PFSK-1 (cell line): ENCODE data around the gene GAPT.

Source experiments
- POLR2AphosphoS5 ChIP-seq: IDR thresholded peaks from 2 replicates; pipeline ENCODE4 v1.6.1; 2012; ENCODE audit warnings: low read depth, mild to moderate bottlenecking, control low read depth, low read length, moderate library complexity
- SIN3A ChIP-seq: IDR thresholded peaks from 2 replicates; pipeline ENCODE4 v1.6.1; 2012; ENCODE audit warnings: mild to moderate bottlenecking, low read length, moderate library complexity, borderline replicate concordance; ENCODE audit not compliant: insufficient read depth
- TAF1 ChIP-seq: IDR thresholded peaks from 2 replicates; pipeline ENCODE4 v1.6.1; 2012; ENCODE audit warnings: low read length, control low read depth, borderline replicate concordance; ENCODE audit not compliant: insufficient read depth

DNA sequence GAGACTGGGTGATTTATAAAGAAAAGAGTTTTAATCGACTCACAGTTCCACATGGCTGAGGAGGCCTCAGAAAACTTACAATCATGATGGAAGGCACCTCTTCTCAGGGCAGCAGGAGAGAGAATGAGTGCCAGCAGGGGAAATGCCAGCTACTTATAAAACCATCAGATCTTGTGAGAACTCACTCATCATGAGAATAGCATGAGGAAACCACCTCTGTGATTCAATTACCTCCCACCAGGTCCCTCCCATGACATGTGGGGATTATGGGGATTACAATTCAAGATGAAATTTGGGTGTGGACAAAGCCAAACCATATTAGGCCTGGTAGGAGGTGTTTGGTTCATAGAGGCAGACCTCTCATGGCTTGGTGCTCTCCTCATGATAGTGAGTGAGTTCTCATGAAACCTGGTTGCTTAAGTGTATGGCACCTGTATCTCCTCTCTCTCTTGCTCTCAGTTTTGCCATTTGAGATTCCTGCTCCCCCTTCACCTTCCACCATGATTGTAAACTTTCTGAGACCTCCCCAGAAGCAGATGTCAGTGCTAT, 39.8 kb downstream of the GAPT start:
- TF ChIP-seq TAF1 (no peak), SIN3A (no peak), POLR2AphosphoS5 (no peak)
